OCI-M2 (cell line): ENCODE data around the gene TXLNB.
"Not testable (repeated sequence)": the region's sequence is repeated elsewhere in the genome, so short reads cannot be mapped to it uniquely, and the experiment has no call there.

Source experiments
- DNase-seq: peaks from one replicate; lab custom pipeline; 2025; ENCODE audit not compliant: unreplicated experiment; lab: John Stamatoyannopoulos, UW

TXLNB gene

DNA sequence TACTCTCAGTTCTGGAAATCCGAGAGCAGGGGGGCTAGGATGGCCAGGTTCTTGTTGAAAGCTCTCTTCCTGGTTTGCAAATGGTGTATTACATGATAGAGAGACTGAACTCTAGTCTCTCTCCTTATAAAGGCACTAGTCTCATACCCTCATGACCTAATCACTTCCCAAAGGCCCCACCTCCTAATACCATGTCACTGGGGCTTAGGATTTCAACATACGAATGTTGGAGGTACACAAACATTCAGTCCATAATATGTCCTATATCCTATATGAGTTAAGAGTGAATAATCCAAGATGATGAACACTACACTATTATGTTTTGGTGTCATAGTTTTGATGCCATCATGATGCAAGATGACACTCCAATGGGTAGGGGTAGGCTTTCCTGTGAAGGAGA lies 20.0 kb upstream of the TXLNB start:
- DNase-seq, result no peak

DNA sequence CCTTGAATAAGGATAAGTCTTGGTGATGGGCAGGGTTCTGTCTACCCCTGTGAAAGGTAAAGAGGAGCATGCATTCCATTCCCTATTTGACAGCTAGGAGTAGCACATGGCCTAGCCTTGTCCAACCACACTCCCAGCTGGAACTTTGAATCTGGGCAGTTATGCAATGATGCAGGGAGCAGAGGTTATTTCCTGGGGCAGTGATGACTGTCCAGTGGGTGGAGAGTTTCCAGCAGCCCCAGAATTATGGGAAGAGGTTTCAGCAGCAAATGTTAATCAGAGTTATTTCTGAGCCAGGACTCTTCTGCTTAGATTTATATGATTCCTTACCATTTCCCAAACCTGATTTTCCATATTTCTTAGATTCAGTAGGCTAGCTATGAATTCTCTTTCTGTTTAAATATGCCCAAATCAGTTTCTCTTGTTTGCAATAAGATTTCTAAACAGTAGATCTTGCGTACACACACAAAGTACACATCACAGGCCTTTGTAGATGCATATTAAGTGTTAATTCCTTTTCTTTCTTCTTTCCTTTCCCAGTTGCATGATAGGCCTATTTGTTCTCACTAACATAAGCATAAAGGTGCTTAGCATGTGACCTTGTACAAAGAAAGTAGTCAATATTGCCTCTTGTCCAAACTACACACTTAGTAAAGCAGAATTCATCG lies 17.3 kb upstream of the TXLNB start:
- DNase-seq, result no peak

DNA sequence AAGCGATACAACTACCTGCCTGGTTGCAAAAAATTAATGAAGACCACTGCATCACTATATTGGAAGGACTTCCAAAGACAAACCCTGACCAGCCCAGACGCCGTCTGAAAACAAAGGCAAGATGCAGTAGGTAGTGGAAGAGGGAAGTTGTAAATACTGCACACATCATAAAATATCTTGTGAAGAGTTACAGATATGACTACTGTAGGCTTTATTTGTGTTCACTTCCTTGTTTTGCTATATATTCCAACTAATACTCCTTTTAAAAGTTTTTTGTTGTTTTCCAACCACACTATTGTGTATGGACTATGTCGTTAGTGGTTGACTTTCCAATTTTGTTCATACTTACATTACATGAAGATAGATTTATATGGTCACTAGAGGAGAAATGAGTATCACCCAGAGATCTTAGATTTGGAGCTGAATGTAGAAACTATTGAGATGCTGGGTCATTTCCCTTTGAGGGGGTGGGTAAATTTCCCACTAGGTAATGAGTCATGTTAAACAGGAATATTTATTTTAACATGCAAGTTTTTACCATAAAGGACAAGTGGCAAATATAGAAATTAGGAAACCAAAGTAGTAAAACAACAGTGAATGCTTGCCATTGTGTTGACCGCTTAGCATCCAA lies 16.6 kb upstream of the TXLNB start:
- DNase-seq, result no peak

DNA sequence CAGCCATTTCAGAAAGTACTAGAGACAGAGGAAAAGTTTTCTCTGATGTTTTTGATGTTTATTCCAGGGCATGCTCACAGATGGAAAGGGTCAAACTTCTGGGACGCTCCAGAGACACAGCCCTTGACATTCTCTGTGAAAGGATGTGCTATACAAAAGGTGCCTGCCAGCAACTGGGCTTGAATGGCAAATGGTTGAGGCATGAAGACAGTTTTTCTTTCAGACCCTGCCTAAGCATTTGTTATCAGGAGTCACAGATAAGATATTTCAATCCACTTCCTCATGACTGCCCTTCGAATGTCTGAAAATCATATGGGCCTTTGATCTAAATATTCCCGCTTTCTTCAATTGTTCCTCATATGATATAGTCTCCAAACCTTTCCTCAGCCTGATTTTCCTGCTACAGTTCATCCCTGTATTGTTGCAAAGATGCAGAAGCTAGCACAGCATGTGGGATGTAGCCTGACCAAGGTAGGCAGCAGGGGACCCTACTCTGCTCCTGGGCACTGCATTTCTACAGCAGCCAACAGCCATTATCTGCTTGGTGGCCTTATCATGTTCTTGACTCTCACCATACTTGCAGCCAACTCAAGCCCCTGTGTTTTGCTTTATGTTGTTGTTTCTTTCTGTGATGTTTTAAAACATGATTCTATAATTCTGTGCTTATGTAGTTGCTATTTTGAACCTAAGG lies 14.6 kb upstream of the TXLNB start:
- no peak for DNase-seq

DNA sequence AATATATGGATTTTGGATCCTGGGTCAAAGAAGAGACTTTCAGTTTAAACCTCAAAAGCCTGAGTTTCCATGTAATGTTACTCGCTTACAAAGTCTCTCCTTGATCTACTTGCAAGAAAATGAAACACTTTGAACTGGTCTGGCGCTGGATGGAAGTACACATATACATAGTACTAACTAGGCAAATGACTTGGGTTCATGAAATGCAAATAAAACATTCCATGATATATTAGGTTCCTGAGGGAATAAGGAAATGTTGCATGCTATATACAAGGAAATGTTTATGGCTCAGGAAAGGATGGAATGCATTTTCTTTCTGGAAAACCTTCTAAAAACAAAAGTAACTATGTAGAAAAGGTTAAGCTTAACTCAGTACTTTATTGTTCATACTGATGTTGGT lies 11.4 kb upstream of the TXLNB start:
- DNase-seq, result no peak

DNA sequence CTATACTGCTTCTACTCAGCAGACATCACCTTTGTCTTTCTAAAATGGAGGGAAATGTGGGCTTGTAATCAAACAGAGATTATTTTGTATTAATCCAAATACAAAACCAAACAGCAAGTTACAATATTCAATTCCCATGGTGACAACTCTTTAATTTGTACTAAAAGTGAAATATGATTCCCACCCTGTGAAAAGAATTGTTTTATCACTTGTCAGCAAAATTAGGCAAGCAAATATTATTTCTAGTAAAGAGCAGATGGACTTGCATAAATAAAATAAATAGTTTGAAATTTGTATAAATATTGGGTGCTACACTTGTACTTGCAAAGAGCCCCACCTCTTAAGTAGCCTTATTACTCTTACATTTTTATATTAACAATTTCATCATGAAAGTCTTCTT lies 6.1 kb upstream of the TXLNB start:
- DNase-seq, result no peak

DNA sequence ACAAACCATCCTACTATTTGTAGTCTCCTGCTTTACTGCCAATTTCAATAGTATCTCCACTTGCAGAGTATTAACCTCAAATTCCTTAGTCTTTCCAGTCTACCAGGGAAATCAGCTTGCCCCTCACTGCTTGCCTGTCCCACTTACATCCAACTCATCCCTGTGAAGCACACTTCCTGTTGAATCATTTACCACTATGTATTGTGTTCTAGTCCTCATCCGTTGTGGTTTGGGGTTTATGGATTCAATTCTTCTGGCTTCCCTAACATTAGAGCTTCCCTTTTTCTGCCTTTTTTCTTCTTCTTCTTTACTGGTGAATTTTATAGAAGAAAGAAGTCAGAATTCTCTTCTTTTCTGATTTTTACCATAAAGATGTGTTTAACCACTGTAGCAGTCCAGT lies 5.1 kb upstream of the TXLNB start:
- DNase-seq, result no peak

DNA sequence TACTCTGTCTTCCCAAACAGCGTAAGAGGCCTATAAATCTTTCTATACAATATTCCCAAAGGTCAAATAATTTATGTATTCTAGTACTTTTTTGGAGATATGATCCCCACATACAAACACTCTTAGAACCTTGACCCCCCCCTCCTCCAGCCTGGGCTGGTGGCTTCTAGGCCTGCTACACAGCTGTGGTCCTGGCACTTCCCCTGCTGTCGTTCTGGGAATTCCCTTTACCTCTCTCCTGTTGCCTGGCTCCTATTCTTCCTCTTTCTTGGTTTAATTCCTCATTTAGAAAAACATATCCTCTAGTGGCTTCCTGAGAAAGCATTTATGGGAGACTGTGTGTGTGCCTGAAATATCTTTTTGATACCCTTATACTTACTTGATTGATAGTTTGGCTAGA lies 4.1 kb upstream of the TXLNB start:
- no peak for DNase-seq

DNA sequence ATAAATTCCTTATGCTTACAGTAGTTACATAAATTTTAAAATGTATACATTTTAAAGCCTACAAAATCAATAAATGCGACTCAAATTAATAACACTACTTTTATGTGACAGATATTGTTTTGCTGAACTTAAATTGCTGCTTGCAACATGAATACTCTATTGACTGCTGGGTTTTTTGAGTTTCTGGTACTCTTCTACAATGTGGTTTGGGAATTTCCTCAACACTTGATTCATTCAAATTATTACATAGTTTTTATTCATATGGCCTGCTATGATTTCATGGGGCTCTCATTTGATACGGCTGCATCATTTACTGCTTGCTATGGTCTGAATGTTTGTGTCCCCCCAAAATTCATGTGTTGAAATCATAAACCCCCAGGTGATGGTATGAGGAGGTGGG lies 2.3 kb upstream of the TXLNB start:
- DNase-seq, result no peak

DNA sequence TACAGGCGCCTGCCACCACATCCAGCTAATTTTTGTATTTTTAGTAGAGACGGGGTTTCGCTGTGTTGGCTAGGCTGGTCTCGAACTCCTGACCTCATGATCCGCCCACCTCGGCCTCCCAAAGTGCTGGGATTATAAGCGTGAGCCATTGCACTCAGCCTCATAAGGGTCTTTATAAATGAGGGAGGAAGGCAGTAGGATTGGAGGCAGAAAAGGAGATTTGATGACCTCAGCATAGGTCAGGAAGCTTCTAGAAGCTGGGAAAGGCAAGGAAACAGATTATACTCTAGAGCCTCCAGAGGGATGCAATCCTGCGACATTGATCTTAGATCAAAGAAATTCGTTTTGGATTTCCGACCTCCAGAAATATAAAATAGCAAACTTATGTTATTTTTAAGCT lies 1.4 kb upstream of the TXLNB start:
- not testable (repeated sequence) for DNase-seq

DNA sequence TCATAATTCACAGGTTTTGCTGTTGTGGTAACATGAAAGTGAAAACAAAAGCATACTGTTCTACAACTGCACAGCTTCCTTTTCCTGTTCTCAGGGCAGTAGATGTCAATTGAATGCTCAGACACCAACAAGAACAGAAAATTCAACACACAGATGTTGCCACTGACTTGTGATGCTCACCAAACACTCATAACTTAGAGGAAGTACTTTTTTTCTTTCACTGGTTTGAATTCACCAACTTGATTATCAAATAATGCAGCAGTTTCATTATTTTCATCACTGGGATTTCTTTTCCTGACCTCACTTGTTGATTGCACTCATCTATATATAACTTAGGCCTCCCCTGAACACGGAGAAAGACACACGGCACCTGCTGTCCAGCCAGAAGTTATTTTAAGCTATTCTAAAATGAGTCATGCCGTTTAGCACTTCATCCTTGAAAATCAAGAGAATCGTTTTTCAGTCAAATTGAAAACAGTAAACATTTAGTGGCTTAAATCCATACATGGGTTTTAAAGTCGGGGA lies 949 bp downstream of the TXLNB start:
- no peak for DNase-seq

DNA sequence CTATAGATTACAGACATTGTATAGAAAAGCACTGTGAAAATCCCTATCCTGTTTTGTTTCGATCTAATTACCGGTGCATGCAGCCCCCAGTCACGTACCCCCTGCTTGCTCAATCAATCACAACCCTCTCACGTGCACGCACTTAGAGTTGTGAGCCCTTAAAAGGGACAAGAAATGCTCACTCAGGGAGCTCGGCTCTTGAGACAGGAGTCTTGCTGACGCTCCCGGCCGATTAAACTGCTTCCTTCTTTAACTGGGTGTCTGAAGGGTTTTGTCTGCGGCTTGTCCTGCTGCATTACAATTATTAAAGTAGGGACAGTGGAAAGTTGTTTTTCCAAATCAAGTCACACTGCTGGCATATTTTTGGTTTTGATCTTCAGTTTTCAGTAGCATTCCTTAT lies 2.6 kb downstream of the TXLNB start:
- no peak for DNase-seq

DNA sequence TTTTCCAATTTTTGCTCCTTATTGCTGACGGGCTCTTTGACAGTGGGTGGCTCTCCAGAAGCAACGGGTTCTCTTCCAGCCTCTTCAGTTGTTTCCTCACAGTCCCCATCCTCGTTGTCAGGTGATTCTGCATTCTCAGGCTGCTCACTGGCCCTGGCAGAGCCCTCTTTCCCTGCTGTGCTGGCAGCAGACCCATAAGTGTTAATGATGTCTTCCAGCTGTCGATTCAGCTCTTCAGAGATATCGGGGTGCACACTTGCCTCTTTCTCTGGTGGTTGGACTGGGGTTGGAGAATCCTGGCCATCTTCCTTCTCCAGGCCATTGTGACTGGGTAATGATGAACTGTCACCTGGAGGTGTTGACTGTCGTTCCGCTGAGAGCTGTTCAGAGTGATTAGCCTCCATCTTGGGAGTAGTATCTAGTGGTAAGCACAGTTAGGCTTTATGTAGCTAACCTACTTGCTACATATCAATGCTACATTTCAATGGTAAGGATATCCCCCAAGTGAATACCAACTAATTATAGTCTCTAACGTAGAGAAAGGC lies 3.2 kb downstream of the TXLNB start:
- DNase-seq, result no peak

DNA sequence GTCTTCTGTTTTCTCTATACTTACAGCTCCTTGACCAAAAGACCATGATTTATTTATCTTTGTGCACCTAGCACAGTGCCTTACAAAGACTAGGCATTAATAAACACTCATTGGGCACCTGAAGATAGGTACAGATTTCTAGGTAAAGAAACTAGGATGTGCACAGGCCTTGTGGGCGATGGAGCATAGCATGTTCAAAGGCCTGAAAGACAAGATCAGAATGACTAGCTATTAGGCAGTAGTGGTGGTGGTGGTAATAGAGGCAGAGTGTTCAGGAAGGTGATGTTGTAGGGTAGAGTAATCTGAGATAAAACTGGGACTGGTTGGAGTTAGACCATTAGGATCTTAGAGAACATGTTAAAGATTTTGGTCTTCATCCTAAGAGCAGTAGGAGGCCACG lies 3.9 kb downstream of the TXLNB start:
- no peak for DNase-seq

DNA sequence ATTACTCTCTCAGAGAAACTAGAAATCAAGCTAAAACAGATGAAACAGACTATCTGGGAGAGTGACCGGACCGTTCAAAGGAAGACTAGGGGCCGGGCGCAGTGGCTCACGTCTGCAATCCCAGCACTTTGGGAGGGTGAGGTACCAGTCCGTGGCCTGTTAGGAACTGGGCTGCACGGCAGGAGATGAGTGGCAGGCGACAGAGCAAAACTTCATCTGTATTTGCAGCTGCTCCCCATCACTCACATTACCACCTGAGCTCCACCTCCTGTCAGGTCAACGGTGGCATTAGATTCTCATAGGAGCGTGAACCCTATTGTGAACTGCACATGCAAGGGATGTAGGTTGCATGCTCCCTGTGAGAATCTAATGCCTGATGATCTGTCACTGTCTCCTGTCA lies 5.4 kb downstream of the TXLNB start:
- DNase-seq, result not testable (repeated sequence)

DNA sequence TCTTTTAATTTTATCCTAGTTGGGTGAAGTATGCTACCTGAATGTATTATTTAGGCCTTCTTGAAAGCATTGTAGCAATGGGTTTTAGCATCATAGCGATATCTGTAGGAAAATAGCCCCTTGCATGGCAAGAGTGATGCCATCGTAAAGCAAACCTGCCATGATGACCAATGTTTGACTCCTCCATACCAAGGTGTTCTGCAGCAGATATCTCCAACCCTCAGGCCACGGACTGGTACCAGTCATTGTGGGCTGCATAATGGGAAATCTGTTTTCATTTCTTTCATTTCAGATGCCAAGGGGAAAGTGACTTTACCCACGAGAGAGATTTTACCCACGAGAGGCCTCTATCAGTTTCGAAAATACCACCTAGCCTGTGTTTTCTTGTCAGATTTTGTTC lies 6.2 kb downstream of the TXLNB start:
- DNase-seq, result no peak

DNA sequence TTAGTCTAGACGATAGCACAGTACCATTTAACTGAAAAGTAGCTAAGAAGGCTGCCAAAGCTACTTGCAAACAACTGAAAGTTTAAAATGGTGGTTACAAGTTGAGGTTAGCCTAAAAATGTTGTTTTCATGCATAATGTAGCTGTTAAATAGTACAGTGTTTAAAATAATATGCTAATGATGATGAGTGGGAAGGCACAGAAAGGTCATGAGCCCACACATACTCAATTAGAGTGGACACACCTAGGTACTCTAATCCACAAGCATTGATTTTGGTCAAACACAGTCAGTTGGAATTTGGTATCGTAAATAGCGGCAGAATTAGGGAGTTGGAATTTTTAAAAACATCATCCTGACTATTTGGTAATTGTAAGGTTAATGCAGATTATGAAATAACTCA lies 7.0 kb downstream of the TXLNB start:
- DNase-seq, result no peak

DNA sequence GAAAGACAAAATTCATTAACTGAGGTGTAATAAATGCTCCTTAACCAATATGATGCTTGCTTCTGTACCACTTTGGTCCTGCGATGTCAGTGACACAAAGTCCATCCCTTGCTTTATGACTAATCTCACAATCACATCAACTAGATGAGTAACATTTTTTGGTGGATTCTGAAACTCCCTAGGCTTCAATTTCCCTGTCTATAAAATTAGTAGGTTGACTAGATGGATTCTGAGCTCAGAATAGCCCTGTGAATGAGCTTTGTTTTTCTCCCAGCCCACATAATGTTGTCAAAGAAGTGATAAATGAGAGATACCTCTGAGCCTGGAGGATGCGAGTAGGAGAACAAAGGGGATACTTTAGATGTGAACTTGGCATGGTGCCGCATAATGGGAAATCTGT lies 9.1 kb downstream of the TXLNB start:
- DNase-seq, result no peak

DNA sequence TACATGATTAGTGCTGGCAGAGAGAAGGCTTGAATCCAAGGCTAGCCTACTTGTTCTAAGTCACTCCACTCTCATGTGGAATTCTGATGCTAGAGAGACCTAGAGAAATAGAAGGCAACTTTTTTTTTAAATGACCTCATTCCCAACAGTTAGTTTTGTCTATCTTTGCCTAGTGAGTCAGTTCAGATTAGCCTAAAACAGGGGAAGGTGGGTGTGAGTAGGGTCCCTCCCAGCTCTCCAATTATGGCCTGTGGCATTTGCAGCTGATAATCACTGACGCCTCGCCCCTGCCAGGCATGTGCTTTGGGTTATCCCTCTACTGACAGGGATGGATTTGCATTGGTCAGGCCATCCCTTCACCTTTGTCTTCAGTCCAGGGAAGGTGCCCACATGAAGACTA lies 13.6 kb downstream of the TXLNB start:
- DNase-seq, result no peak

DNA sequence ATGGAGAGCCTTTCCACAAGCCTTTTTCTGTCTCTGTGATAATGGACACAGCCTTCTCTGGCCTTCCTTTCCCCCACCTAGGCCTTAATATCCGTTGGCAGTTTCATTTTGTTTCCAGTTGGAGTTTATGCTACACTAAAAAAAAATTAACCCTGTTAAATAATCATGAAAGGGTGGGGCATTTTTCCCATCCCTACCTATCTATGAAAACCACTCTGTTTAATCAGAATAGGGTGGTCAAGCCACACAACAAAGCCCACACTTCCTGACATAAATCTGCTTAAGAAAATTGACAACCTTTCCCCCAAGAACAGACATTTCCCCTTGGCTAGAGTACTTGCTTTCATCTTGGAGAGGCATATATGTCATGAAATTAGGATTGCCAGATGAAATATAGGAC lies 14.2 kb downstream of the TXLNB start:
- no peak for DNase-seq

DNA sequence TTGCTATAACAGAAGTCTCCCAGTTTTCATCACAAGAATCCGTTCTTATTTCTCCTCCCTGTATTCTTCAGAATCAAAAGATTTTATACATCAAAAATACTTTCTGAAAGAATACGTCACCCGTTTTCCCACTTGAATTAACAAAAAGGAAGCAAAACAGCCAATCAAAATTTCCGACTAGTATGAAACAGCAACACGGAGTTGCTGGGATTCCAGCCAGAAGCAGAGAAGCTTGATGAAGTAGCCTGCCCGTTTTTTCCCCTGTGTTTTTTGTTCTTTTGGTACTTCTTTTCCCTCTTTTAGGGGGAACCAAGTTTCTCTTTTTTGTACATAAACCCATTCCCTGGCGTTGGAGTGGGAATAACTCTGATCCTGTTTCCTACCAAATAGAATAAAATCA lies 14.6 kb downstream of the TXLNB start:
- no peak for DNase-seq
